ENCODE data around the gene KIF5A. TPM values are rescaled to one million over a fixed set of nuclear protein-coding genes. Genes with fewer than 3 reads are reported as not detected.

The KIF5A gene
- total and polyA plus RNA-seq, 2 donors (not counting 1 experiment from before 2014, with no cell fraction given), result 0.09 to 0.67 TPM

DNA sequence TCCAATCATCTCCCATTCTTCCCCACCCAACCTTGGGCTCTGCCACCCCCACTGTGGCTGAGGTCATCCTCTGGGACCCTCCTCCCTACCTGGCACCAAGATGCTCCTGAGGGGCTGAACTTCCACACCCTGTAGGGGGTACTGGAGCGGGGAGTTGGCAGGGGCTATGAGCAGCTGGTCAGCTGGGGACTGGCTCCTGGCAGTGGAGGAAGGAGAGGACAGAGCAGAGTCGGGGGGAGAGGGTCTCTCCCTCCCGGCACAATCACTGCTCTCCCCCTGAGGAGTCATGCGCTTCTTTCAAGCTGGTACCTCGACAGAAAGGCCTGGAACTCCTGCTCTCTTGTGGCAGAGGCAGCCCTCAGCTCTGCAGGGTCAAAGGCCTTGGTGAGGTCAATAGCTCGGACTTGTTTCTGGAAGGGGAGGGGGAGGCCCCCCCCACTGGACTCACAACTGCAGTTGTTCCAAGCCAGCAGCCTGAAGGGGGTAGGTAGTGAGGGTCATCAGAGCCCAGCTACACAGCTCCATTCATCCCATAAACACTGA, 81.1 kb downstream of the KIF5A start:
- ATAC-seq (ENCODE audit: low read depth) (no peak), DNase-seq (peak; percentile 13)
- H3K4me3 ChIP-seq (ENCODE audit: control extremely low read depth in 1 of 5, extremely low read depth in 1 of 5, insufficient read depth in 1 of 5, low read depth in 2 of 5, low read length in 4 of 5), result no peak overlapping the region
- H3K79me2 ChIP-seq (ENCODE audit: control insufficient read depth, insufficient read depth, low read length), result no peaks in the 10 kb centered on the region
- peaks cover 27 to 36% of the 10 kb centered on the region in 2 donors for H3K4me1 ChIP-seq (ENCODE audit: control insufficient read depth in 2 of 2, insufficient read depth in 2 of 2, low read length in 2 of 2)
- peaks cover 0 to 8% (median 0%) of the 10 kb centered on the region in 3 donors for H3K9me3 ChIP-seq (ENCODE audit: control extremely low read depth in 1 of 3, control insufficient read depth in 2 of 3, insufficient read depth in 1 of 3, low read length in 2 of 3)
- H3K27ac Mint-ChIP-seq, result no peak overlapping the region
- CTCF ChIA-PET, result interaction anchor here (1.1 to 1.9 kb wide), 8 partner anchors 9 to 72 kb away, joined by 3 to 9 read pairs (median 4); no protein-coding TSS in a partner anchor
- H3K9ac ChIP-seq (ENCODE audit: low read length), result no peak overlapping the region
- H3K27me3 ChIP-seq (replicated peaks in 1 of 4; ENCODE audit: control extremely low read depth in 1 of 4, control insufficient read depth in 3 of 4, insufficient read depth in 4 of 4, low read length in 3 of 4), result peaks cover 0 to 87% (median 59%) of the 10 kb centered on the region in 4 experiments
- H3K4me2 ChIP-seq (replicated peaks; ENCODE audit: low read depth, low read length, poor library complexity, severe bottlenecking), result no peak overlapping the region
- H3K9me3 Mint-ChIP-seq (ENCODE audit: insufficient read depth), result no peaks in the 10 kb centered on the region
- 69% methylated on average over 4 of the region's 6 CpGs for WGBS (ENCODE audit: insufficient coverage)
- intact Hi-C loops (cut with micrococcal nuclease), result loop anchor here (5.0 kb wide), 2 partner anchors 61 to 111 kb away; partner anchors contain the start of gene OS9
- TF ChIP-seq, protein P1, sequence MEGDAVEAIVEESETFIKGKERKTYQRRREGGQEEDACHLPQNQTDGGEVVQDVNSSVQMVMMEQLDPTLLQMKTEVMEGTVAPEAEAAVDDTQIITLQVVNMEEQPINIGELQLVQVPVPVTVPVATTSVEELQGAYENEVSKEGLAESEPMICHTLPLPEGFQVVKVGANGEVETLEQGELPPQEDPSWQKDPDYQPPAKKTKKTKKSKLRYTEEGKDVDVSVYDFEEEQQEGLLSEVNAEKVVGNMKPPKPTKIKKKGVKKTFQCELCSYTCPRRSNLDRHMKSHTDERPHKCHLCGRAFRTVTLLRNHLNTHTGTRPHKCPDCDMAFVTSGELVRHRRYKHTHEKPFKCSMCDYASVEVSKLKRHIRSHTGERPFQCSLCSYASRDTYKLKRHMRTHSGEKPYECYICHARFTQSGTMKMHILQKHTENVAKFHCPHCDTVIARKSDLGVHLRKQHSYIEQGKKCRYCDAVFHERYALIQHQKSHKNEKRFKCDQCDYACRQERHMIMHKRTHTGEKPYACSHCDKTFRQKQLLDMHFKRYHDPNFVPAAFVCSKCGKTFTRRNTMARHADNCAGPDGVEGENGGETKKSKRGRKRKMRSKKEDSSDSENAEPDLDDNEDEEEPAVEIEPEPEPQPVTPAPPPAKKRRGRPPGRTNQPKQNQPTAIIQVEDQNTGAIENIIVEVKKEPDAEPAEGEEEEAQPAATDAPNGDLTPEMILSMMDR (IDR thresholded peaks at IDR 0.05), result no peak
- no peak for TF ChIP-seq EZH2 (IDR thresholded peaks at IDR 0.05; ENCODE audit: borderline replicate concordance, insufficient read depth, low read depth, low read length, poor library complexity, severe bottlenecking)
- H3K36me3 ChIP-seq (replicated peaks in 1 of 2; ENCODE audit: control extremely low read depth in 1 of 2, control insufficient read depth in 1 of 2, extremely low read depth in 1 of 2, insufficient read depth in 2 of 2, low read length in 1 of 2), result no peaks in the 10 kb centered on the region
- H3K27ac ChIP-seq (ENCODE audit: low read length in 2 of 2), result no peak overlapping the region
- no peaks in the 10 kb centered on the region for H4K20me1 ChIP-seq (ENCODE audit: control insufficient read depth, insufficient read depth, low read length, poor library complexity, severe bottlenecking)
- H3K4me1 Mint-ChIP-seq, result peaks cover 27% of the 10 kb centered on the region
- no peak overlapping the region for H2AFZ ChIP-seq (ENCODE audit: insufficient read depth, low read depth, low read length, poor library complexity, severe bottlenecking)
- H3K4me3 Mint-ChIP-seq, result peak overlapping the region; percentile 11
- POLR2A ChIA-PET, result no interaction called here
- peaks cover 62% of the 10 kb centered on the region for H3K27me3 Mint-ChIP-seq

DNA sequence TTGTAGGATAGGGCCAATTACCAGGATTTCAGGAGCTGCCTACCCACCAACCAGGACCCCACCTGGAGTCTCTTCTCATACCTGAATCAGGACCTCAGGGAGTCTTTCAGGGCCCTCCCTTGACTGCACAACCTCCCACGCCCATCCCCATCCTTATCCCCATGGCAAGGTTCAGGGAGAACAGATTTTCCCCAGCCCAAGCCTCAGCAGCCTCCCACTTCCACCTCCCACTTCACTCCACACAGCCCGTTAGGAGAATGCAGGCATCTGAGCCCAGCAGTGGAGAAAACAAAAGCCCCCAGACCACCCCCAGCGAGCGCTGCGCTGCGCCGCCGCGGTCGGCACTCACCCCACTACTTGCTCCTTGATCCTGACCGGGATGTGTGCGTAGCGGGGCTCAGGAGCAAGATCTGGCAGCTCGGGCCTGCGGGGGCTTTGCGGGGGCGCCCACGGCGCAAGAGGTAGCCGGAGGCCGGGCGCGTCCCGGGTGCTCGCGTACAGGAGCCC, 81.8 kb downstream of the KIF5A start:
- Mint-ChIP-seq H3K4me1 (peaks cover 27% of the 10 kb centered on the region), H3K9me3 (ENCODE audit: insufficient read depth) (no peaks in the 10 kb centered on the region), H3K27me3 (peaks cover 56% of the 10 kb centered on the region), H3K4me3 (peak overlapping the region; percentile 74), H3K27ac (no peak overlapping the region)
- ChIA-PET CTCF (interaction anchor here (1.1 to 1.9 kb wide), 6 partner anchors 9 to 61 kb away, joined by 3 to 9 read pairs (median 4); no protein-coding TSS in a partner anchor), POLR2A (no interaction called here)
- WGBS (ENCODE audit: insufficient coverage), result 10% methylated on average over 26 of the region's 26 CpGs
- intact Hi-C loops (cut with micrococcal nuclease), result loop anchor here (2.0 to 5.0 kb wide), 3 partner anchors 17 to 111 kb away; partner anchors contain the start of gene OS9
- no peak for DNase-seq
- Histone ChIP-seq H3K9ac (ENCODE audit: low read length) (no peak overlapping the region), H3K4me3 (ENCODE audit: control extremely low read depth in 1 of 5, extremely low read depth in 1 of 5, insufficient read depth in 1 of 5, low read depth in 2 of 5, low read length in 4 of 5) (no peak overlapping the region), H3K27ac (ENCODE audit: low read length in 2 of 2) (no peak overlapping the region), H3K27me3 (replicated peaks in 1 of 4; ENCODE audit: control extremely low read depth in 1 of 4, control insufficient read depth in 3 of 4, insufficient read depth in 4 of 4, low read length in 3 of 4) (peaks cover 0 to 81% (median 52%) of the 10 kb centered on the region in 4 experiments), H3K79me2 (ENCODE audit: control insufficient read depth, insufficient read depth, low read length) (no peaks in the 10 kb centered on the region), H4K20me1 (ENCODE audit: control insufficient read depth, insufficient read depth, low read length, poor library complexity, severe bottlenecking) (no peaks in the 10 kb centered on the region), H2AFZ (ENCODE audit: insufficient read depth, low read depth, low read length, poor library complexity, severe bottlenecking) (peak overlapping the region; percentile 80), H3K4me1 (ENCODE audit: control insufficient read depth in 2 of 2, insufficient read depth in 2 of 2, low read length in 2 of 2) (peaks cover 27 to 30% of the 10 kb centered on the region in 2 donors), H3K9me3 (ENCODE audit: control extremely low read depth in 1 of 3, control insufficient read depth in 2 of 3, insufficient read depth in 1 of 3, low read length in 2 of 3) (peaks cover 0 to 8% (median 0%) of the 10 kb centered on the region in 3 donors), H3K36me3 (replicated peaks in 1 of 2; ENCODE audit: control extremely low read depth in 1 of 2, control insufficient read depth in 1 of 2, extremely low read depth in 1 of 2, insufficient read depth in 2 of 2, low read length in 1 of 2) (no peaks in the 10 kb centered on the region), H3K4me2 (replicated peaks; ENCODE audit: low read depth, low read length, poor library complexity, severe bottlenecking) (peak overlapping the region; percentile 99)
- TF ChIP-seq, protein P1 (IDR thresholded peaks at IDR 0.05), result no peak
- peak; percentile 13 for TF ChIP-seq EZH2 (IDR thresholded peaks at IDR 0.05; ENCODE audit: borderline replicate concordance, insufficient read depth, low read depth, low read length, poor library complexity, severe bottlenecking)
- ATAC-seq (ENCODE audit: low read depth), result no peak
